WI38 (cell line): ENCODE results near the gene ADCY7.

Experiments used
- H3K4me3 ChIP-seq: 2 replicates; pipeline ENCODE4 v1.5.1; 2011; ENCODE audit warnings: low read depth, mild to moderate bottlenecking, control low read depth, low read length
- CTCF ChIP-seq: IDR thresholded peaks from 2 replicates; pipeline ENCODE4 v1.5.1; 2012; ENCODE audit warnings: low read depth, mild to moderate bottlenecking, control low read depth, low read length

The ADCY7 gene

DNA sequence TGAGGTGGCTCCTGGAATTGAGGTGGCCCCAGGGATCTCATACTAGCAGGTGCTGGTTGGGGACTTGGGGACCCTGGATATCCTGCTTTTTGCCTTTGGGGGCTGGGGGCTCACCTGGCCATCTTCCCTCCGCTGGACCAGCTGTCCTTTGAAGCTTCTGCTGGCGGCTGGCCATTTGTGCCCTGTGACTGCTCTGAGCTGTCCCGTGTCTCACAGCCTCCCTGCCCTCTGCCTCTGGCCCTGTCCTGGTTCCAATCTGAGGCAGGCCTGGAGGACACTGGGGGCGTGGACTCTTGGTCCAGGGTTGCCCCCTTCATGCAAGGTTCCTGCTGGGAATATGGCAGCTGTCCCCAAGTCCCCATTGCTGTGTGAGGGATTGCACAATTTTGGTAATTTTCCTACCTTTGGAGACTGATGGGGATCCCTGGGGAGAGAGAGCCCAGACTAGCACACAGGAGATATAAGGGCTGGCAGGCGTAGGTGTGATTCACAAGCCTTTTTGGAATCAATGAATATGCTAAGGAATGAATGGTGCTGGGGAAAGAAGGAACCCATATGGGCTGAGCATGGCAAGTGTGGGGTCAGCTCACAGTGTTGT is 19.2 kb downstream of the ADCY7 start:
- no peak for TF ChIP-seq CTCF
- no peak overlapping the region for H3K4me3 ChIP-seq

DNA sequence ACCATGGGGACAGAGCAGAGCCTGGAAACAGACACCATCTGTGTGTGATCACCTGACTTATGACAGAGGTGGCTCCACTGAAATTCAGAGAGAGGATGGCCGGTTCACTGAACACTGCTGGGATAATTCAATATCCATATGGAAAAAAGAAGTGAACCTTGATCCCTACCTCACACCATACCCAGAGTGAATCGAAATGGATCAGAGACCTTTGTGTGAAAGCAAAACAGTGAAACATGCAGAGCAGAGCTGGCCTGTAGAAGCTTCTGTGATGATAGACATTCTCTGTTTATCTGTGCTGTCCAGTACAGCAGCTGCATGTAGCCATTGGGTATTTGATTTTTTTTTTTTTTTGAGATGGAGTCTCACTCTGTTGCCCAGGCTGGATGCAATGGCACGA is 20.3 kb downstream of the ADCY7 start:
- TF ChIP-seq CTCF: no peak
- H3K4me3 ChIP-seq: no peak overlapping the region

GRCh38 chr16:50288026-50288425 is 21.7 kb downstream of the ADCY7 start:
- no peak overlapping the region for H3K4me3 ChIP-seq
- no peak for TF ChIP-seq CTCF

DNA sequence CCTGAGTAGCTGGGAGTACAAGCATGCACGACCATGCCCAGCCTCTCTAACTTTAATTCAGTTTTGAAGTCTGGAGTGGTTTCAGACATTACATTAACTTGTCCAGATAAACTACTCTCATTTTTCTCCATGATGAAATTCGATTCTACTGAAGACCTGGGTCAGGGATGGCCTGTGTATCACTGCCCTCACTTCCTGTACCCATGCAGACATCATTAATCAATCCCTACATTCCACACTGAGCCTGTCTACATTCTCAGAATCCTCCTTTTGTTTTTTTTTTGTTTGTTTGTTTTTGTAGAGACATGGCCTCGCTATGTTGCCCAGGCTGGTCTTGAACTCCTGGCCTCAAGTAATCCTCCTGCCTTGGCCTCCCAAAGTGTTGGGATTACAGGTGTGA is 22.6 kb downstream of the ADCY7 start:
- H3K4me3 ChIP-seq: no peak overlapping the region
- TF ChIP-seq CTCF: no peak

- no peak for TF ChIP-seq CTCF
- H3K4me3 ChIP-seq: no peak overlapping the region
Observed at GRCh38 chr16:50289950-50290764, 23.8 kb downstream of the ADCY7 start.

DNA sequence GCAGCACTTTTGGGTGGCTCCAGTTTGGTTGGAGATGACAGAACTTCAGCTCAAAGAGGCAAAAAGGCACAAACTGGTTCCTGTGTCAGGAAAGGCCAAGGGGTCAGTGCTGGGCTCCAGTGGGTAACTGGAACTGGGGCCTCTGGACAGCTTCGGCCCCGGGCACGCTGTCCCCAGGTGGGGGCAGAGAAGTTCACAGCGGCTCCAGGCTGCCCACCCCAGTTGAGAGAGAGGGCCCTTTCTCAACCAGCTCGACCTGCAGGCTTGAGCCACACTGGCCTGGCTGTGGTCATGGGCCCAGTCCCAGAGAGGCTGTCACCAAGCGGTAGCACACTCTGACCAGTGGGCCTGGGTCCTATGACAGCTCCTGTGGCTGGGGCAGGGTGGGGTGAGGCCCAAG is 24.5 kb downstream of the ADCY7 start:
- TF ChIP-seq CTCF: no peak
- H3K4me3 ChIP-seq: no peak overlapping the region
